Umbilical cord (tissue), 2 donors: ENCODE data around the gene CHRNE. TPM values are rescaled to one million over a fixed set of nuclear protein-coding genes. Genes with fewer than 3 reads are reported as not detected.
A peak's percentile ranks its signal among the peaks of the same experiment; 100 is the strongest.

Experiments used
- DNase-seq: peaks from one replicate; pipeline ENCODE4 v3.0.0-alpha.2; 2015; ENCODE audit warnings: low spot score
- total RNA-seq: library from RNA; depleted of rRNA; stranded (reverse); fragments of >200 nt; gene quantifications from one replicate; pipeline ENCODE4 v1.2.3, GENCODE V29; 2014; ENCODE audit warnings: low replicate concordance; ENCODE audit not compliant: insufficient read depth

Gene CHRNE
- total RNA-seq = not detected

GRCh38 chr17:4903051-4903818, at the start of gene CHRNE:
Gene CHRNE, minus strand, starts transcription at chr17:4903098. Its CDS starts 35 bp downstream, at chr17:4903063.
- peak; percentile 82 for DNase-seq

GRCh38 chr17:4951486-4951885, 48.6 kb upstream of the CHRNE start:
- DNase-seq = no peak

- DNase-seq = no peak
Measured at GRCh38 chr17:4950746-4951204, 47.9 kb upstream of the CHRNE start, which contains the start of gene ENO3. Gene ENO3, plus strand, starts transcription at chr17:4951119. Its CDS starts 711 bp downstream, at chr17:4951830.

- DNase-seq = peak; percentile 41
Measured at GRCh38 chr17:4950075-4950745, 47.3 kb upstream of the CHRNE start.

- peak; percentile 77 for DNase-seq
Measured at GRCh38 chr17:4949321-4950074, 46.6 kb upstream of the CHRNE start.

GRCh38 chr17:4948931-4949320, 46.0 kb upstream of the CHRNE start:
- DNase-seq = peak; percentile 95

- peak; percentile 95 for DNase-seq
Measured at GRCh38 chr17:4948166-4948930, 45.5 kb upstream of the CHRNE start, which contains the start of gene PFN1. Gene PFN1, minus strand, starts transcription at chr17:4948530. Its CDS starts 136 bp downstream, at chr17:4948394.

- DNase-seq = peak; percentile 72
Measured at GRCh38 chr17:4947411-4948165, 44.7 kb upstream of the CHRNE start.

GRCh38 chr17:4947010-4947410, 44.1 kb upstream of the CHRNE start:
- peak; percentile 50 for DNase-seq

GRCh38 chr17:4946312-4946976, 43.5 kb upstream of the CHRNE start:
- no peak for DNase-seq

GRCh38 chr17:4945944-4946280, 43.0 kb upstream of the CHRNE start:
- DNase-seq = no peak

- DNase-seq = peak; percentile 74
Measured at GRCh38 chr17:4945176-4945943, 42.5 kb upstream of the CHRNE start.

GRCh38 chr17:4944554-4945175, 41.8 kb upstream of the CHRNE start:
- no peak for DNase-seq

- DNase-seq = no peak
Measured at GRCh38 chr17:4944163-4944553, 41.3 kb upstream of the CHRNE start.

- no peak for DNase-seq
Measured at GRCh38 chr17:4942760-4943508, 40.0 kb upstream of the CHRNE start.

GRCh38 chr17:4941319-4941610, 38.4 kb upstream of the CHRNE start:
- DNase-seq = no peak

- DNase-seq = no peak
Measured at GRCh38 chr17:4940555-4941318, 37.8 kb upstream of the CHRNE start.
